ENCODE data around the gene OR56B1.

DNA sequence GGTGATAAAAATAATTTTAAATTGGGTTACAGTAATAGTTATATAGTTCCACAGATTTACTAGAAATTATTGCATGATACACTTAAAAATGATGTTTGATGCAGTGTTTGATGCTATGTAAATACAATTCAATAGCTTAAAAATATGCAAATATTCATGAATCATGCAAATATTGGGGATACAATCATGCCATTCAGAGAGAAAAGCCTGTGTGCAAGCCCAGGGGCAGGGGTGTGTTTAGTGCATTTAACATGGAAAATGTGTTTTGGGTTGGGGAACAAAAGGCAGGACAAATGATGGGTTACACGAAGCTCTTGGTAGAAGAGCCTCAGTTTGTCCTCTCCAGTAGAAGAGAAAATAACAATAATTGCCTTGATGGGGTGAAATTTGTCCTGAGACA lies 40.7 kb upstream of the OR56B1 start:
- TF ChIP-seq, protein P1, sequence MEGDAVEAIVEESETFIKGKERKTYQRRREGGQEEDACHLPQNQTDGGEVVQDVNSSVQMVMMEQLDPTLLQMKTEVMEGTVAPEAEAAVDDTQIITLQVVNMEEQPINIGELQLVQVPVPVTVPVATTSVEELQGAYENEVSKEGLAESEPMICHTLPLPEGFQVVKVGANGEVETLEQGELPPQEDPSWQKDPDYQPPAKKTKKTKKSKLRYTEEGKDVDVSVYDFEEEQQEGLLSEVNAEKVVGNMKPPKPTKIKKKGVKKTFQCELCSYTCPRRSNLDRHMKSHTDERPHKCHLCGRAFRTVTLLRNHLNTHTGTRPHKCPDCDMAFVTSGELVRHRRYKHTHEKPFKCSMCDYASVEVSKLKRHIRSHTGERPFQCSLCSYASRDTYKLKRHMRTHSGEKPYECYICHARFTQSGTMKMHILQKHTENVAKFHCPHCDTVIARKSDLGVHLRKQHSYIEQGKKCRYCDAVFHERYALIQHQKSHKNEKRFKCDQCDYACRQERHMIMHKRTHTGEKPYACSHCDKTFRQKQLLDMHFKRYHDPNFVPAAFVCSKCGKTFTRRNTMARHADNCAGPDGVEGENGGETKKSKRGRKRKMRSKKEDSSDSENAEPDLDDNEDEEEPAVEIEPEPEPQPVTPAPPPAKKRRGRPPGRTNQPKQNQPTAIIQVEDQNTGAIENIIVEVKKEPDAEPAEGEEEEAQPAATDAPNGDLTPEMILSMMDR (IDR thresholded peaks at IDR 0.05): no peak
- TF ChIP-seq POLR2A (IDR thresholded peaks at IDR 0.05): no peak
